Astrocyte of the cerebellum (primary cell): Measurements from ENCODE around the gene KCTD18.

Source experiments
- DNase-seq: peaks from one replicate; pipeline ENCODE4 v3.0.0-alpha.2; 2011; ENCODE audit warnings: low read depth
- H3K4me3 ChIP-seq: 2 replicates; pipeline ENCODE4 v1.5.1; 2011; ENCODE audit warnings: mild to moderate bottlenecking, low read depth, low read length, moderate library complexity
- in situ Hi-C: cut with HindIII; loops from 2 replicates; pipeline ENCODE4 v1.10.0; 2017; ENCODE audit warnings: low sequenced_read_pairs
- TF ChIP-seq, protein P1 (sequence below): IDR thresholded peaks from 2 replicates; pipeline ENCODE4 v1.5.1; 2012; ENCODE audit warnings: low read length, low read depth, moderate library complexity, mild to moderate bottlenecking; ENCODE audit errors: missing control alignments

KCTD18 gene

DNA sequence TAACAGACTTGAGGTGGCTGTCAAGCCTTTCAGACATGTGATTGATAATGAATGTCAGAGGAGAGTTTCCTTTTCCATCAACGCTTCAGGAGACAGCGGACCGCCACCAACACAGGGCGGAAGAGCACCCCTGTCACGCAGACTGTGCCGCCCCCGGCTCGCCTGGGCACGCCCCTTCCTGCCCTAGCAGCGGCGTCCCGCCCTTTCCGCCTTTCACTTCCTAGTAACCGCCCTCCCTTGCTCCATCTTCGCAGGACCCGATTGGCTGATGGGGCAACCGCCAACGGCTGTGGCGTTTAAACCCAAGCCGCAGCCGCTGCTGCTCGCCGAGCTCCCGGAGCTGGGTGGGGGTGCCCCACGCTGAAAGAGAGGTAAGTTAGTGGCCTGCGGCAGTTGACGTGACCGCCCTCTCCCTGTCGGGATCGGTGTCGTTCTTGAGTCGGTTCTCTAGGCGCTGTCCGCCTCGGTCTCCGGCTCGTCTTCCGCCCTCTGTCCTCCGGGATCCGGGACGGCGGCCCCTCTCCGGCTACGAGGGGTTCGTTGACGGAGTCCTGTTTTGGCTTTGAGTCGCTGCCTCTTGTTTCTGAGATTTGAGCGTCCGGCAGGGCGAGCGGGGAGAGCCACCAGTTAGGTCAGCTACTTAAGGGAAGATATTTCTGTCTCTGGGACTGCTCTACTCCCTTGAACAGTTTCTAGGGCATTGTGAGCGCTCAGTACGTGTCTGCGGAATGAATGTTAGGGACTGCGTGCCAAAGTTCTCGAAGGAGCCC, 16.2 kb upstream of the KCTD18 start, which contains the start of gene SGO2:
Gene SGO2 (plus strand): TSS at position 326 of the 770 bp plus-strand sequence. CDS start 6,769 bp downstream, outside the sequence.
- DNase-seq: peak; percentile 71
- in situ Hi-C loops: no loop called here
- peak within 1 kb of the TSS; percentile 81 for H3K4me3 ChIP-seq
- TF ChIP-seq, protein P1, sequence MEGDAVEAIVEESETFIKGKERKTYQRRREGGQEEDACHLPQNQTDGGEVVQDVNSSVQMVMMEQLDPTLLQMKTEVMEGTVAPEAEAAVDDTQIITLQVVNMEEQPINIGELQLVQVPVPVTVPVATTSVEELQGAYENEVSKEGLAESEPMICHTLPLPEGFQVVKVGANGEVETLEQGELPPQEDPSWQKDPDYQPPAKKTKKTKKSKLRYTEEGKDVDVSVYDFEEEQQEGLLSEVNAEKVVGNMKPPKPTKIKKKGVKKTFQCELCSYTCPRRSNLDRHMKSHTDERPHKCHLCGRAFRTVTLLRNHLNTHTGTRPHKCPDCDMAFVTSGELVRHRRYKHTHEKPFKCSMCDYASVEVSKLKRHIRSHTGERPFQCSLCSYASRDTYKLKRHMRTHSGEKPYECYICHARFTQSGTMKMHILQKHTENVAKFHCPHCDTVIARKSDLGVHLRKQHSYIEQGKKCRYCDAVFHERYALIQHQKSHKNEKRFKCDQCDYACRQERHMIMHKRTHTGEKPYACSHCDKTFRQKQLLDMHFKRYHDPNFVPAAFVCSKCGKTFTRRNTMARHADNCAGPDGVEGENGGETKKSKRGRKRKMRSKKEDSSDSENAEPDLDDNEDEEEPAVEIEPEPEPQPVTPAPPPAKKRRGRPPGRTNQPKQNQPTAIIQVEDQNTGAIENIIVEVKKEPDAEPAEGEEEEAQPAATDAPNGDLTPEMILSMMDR: no peak

DNA sequence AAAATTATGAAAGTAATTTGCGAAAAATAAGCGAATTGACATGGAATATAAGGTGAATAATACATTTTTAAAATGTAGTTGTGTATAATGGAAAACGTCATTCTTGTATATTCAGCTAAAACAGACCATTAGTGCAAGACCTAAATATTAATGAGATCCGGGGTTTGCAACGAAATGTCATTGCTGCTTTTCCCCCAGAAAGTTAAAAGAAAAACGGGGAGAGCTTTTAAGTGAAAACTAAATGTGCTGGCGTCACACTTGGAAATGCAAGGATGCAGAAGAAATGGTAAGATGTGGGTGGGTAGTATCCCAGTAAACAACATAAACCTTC, 15.6 kb upstream of the KCTD18 start:
- peak overlapping the region; percentile 81 for H3K4me3 ChIP-seq
- in situ Hi-C loops: no loop called here
- TF ChIP-seq, protein P1: no peak
- DNase-seq: no peak

DNA sequence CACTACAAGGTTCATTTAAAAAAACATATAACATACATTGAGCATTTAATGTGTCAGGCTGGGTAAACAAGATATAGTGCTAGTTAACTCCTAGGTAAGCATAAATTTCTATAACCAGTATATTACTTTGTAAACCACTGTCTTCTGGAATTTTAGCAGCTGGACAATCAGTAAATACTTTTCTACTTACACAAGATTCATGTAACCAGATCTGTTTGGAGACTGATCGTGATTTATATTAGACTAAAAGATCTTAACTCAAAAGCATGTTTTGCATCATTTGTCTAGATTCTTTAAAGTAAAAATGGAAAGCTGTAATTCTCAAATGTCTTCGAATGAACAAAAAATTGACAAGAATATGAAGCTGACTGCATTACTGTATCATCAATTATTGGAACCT, 15.2 kb upstream of the KCTD18 start:
- in situ Hi-C loops: no loop called here
- H3K4me3 ChIP-seq: no peak overlapping the region
- TF ChIP-seq, protein P1: no peak
- DNase-seq: no peak

DNA sequence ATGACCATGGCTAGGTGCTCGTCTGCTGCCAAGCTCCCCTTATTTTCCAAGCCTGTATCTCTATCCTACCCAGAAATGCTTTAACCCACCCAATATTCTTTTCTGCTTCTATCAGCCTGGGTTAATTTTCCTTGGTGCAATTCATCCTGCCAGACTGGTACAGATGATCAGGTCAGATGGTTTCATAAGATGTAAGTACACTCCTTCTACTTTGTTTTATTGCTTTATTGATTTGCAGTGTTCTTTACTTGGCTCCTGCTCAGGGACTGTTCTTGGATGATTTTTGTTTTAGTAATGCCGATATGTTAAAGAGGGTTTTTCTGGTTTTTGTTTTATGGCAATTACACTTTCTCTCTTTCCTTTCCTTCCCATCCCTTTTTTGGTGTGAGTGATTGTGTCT, 13.7 kb upstream of the KCTD18 start:
- DNase-seq: no peak
- TF ChIP-seq, protein P1: no peak
- no peak overlapping the region for H3K4me3 ChIP-seq
- in situ Hi-C loops: no loop called here

DNA sequence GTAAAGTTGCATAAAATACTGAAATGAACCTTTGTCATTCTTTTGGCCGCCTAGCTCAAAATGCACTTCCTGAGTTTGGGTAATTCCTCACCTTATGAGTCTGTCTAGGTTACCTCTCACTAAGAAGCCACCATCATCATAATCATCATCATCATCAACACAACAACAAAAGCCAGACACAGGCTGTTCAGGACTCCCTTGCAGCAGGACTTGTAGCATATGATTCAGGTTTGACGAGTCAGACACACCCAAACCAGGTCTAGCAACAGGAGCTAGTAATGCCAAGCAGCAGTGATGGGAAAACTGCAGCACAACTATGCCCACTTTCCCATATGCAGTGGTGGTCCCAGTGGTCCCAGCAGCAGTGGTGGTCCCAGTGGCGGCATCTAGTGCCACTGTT, 13.3 kb upstream of the KCTD18 start:
- no peak overlapping the region for H3K4me3 ChIP-seq
- in situ Hi-C loops: no loop called here
- no peak for DNase-seq
- TF ChIP-seq, protein P1: no peak

DNA sequence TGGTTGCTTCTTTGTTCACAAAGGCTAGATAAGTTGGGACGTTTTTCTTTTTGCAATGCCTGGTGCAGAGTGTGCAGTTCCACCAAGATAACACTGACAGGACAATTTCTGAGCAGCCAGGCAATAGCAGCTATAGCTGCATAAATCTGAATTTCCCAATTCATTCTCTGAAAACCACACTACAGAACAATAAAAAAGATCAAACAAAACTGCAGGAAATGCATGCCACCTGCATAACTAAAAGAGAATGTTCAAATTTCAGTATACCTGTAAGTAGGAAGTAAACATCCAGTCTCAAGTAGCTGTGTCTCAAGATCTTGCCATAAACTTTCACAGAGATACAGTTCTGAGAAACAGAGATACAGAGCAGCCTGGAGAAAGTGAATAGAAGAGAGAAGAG, 5.3 kb upstream of the KCTD18 start:
- in situ Hi-C loops: no loop called here
- no peak for DNase-seq
- no peak overlapping the region for H3K4me3 ChIP-seq
- TF ChIP-seq, protein P1: no peak
